GM18511 (cell line): ENCODE results near the gene MMGT1.
A peak's percentile ranks its signal among the peaks of the same experiment; 100 is the strongest.

Experiments
- ATAC-seq: cut with Tn5 transposase; IDR thresholded peaks from one replicate; pipeline ENCODE4 v1.9.1; 2021; ENCODE audit warnings: mild to moderate bottlenecking, moderate library complexity; ENCODE audit not compliant: unreplicated experiment

The MMGT1 gene

GRCh38 chrX:135973548-135974278 lies at the start of gene MMGT1:
Gene MMGT1, minus strand, starts transcription at chrX:135973988. Its CDS starts 313 bp downstream, at chrX:135973675.
- peak; percentile 88 for ATAC-seq

- peak; percentile 69 for ATAC-seq
Observed at GRCh38 chrX:136021903-136022302, 48.1 kb upstream of the MMGT1 start.

GRCh38 chrX:136021160-136021559 lies 47.4 kb upstream of the MMGT1 start:
- peak; percentile 79 for ATAC-seq

GRCh38 chrX:136019226-136019625 lies 45.4 kb upstream of the MMGT1 start:
- ATAC-seq, result no peak

GRCh38 chrX:136016881-136017280 lies 43.1 kb upstream of the MMGT1 start:
- no peak for ATAC-seq

- ATAC-seq, result no peak
Observed at GRCh38 chrX:136015016-136015415, 41.2 kb upstream of the MMGT1 start.

- ATAC-seq, result no peak
Observed at GRCh38 chrX:135988245-135988644, 14.5 kb upstream of the MMGT1 start.

GRCh38 chrX:135985973-135986310 lies 12.2 kb upstream of the MMGT1 start:
- ATAC-seq, result no peak

GRCh38 chrX:135985157-135985972 lies 11.6 kb upstream of the MMGT1 start, which contains the start of gene SLC9A6:
Gene SLC9A6, plus strand, starts transcription at chrX:135985435. Its CDS starts 224 bp downstream, at chrX:135985659.
- peak; percentile 88 for ATAC-seq

- ATAC-seq, result peak; percentile 12
Observed at GRCh38 chrX:135984791-135985156, 11.0 kb upstream of the MMGT1 start.

GRCh38 chrX:135984256-135984655 lies 10.5 kb upstream of the MMGT1 start:
- no peak for ATAC-seq

- ATAC-seq, result no peak
Observed at GRCh38 chrX:135982860-135983259, 9.1 kb upstream of the MMGT1 start.

GRCh38 chrX:135981668-135982067 lies 7.9 kb upstream of the MMGT1 start:
- ATAC-seq, result no peak

- ATAC-seq, result no peak
Observed at GRCh38 chrX:135981010-135981409, 7.2 kb upstream of the MMGT1 start.

- no peak for ATAC-seq
Observed at GRCh38 chrX:135977611-135978010, 3.8 kb upstream of the MMGT1 start.

- ATAC-seq, result no peak
Observed at GRCh38 chrX:135975421-135975820, 1.6 kb upstream of the MMGT1 start.

GRCh38 chrX:135974279-135974856 lies 580 bp upstream of the MMGT1 start:
- no peak for ATAC-seq

- peak; percentile 56 for ATAC-seq
Observed at GRCh38 chrX:135973025-135973547, 702 bp downstream of the MMGT1 start.

- no peak for ATAC-seq
Observed at GRCh38 chrX:135951291-135951690, 22.5 kb downstream of the MMGT1 start.

GRCh38 chrX:135944486-135944885 lies 29.3 kb downstream of the MMGT1 start:
- ATAC-seq, result no peak

GRCh38 chrX:135931644-135932487 lies 41.9 kb downstream of the MMGT1 start:
- peak; percentile 81 for ATAC-seq
